NCI-H1092 (cell line): ENCODE results near the gene ST6GAL2.

ENCODE experiments used
- DNase-seq: peaks from one replicate; lab custom pipeline; 2025; lab: John Stamatoyannopoulos, UW

ST6GAL2 gene

GRCh38 chr2:106885971-106886915, at the start of gene ST6GAL2:
TSS of gene ST6GAL2 (minus strand) at chr2:106886167. CDS start at chr2:106843977, 42,190 bp downstream.
- DNase-seq = no peak

- DNase-seq = no peak
These were observed 46.7 kb upstream of the ST6GAL2 start for GRCh38 chr2:106932644-106933043.

GRCh38 chr2:106931717-106932335, 45.9 kb upstream of the ST6GAL2 start:
- no peak for DNase-seq

GRCh38 chr2:106921451-106921850, 35.5 kb upstream of the ST6GAL2 start:
- DNase-seq = no peak

- DNase-seq = no peak
These were observed 33.0 kb upstream of the ST6GAL2 start for GRCh38 chr2:106919012-106919411.

GRCh38 chr2:106904242-106904641, 18.3 kb upstream of the ST6GAL2 start:
- no peak for DNase-seq

GRCh38 chr2:106899786-106900530, 14.0 kb upstream of the ST6GAL2 start:
- no peak for DNase-seq

- no peak for DNase-seq
These were observed 8.6 kb upstream of the ST6GAL2 start for GRCh38 chr2:106894545-106894944.

- no peak for DNase-seq
These were observed 6.1 kb upstream of the ST6GAL2 start for GRCh38 chr2:106892048-106892447.

GRCh38 chr2:106890606-106891005, 4.6 kb upstream of the ST6GAL2 start:
- no peak for DNase-seq

- no peak for DNase-seq
These were observed 1.2 kb upstream of the ST6GAL2 start for GRCh38 chr2:106886916-106887758.

- no peak for DNase-seq
These were observed 638 bp downstream of the ST6GAL2 start for GRCh38 chr2:106885329-106885728.

- no peak for DNase-seq
These were observed 3.3 kb downstream of the ST6GAL2 start for GRCh38 chr2:106882673-106883072.

GRCh38 chr2:106878206-106878605, 7.8 kb downstream of the ST6GAL2 start:
- no peak for DNase-seq

GRCh38 chr2:106876699-106877098, 9.3 kb downstream of the ST6GAL2 start:
- no peak for DNase-seq

- no peak for DNase-seq
These were observed 16.3 kb downstream of the ST6GAL2 start for GRCh38 chr2:106869512-106870275.

GRCh38 chr2:106868275-106868674, 17.7 kb downstream of the ST6GAL2 start:
- no peak for DNase-seq

- no peak for DNase-seq
These were observed 18.6 kb downstream of the ST6GAL2 start for GRCh38 chr2:106867196-106867953.

- no peak for DNase-seq
These were observed 19.3 kb downstream of the ST6GAL2 start for GRCh38 chr2:106866641-106867040.

- no peak for DNase-seq
These were observed 21.9 kb downstream of the ST6GAL2 start for GRCh38 chr2:106864051-106864450.
